ENCODE results near the gene CCDC32.

DNA sequence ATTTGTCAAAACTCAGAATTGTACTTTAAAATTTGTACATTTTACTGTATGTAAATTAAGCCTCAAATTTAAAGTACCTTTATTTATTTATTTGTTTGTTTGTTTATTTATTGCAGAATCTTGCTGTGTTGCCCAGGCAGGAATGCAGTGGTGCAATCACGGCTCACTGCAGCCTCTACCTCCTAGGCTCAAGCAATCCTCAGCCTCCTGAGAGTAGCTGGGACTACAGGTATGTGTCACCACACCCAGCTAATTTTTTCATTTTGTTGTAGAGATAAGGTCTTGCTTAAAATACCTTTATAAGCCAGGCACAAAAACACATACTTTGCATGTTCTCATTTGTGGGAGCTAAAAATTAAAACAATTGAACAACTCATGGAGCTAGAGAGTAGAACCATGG is 56.6 kb downstream of the CCDC32 start:
- TF ChIP-seq, protein P1, sequence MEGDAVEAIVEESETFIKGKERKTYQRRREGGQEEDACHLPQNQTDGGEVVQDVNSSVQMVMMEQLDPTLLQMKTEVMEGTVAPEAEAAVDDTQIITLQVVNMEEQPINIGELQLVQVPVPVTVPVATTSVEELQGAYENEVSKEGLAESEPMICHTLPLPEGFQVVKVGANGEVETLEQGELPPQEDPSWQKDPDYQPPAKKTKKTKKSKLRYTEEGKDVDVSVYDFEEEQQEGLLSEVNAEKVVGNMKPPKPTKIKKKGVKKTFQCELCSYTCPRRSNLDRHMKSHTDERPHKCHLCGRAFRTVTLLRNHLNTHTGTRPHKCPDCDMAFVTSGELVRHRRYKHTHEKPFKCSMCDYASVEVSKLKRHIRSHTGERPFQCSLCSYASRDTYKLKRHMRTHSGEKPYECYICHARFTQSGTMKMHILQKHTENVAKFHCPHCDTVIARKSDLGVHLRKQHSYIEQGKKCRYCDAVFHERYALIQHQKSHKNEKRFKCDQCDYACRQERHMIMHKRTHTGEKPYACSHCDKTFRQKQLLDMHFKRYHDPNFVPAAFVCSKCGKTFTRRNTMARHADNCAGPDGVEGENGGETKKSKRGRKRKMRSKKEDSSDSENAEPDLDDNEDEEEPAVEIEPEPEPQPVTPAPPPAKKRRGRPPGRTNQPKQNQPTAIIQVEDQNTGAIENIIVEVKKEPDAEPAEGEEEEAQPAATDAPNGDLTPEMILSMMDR (IDR thresholded peaks at IDR 0.05), result no peak
- no peak for TF ChIP-seq POLR2A (IDR thresholded peaks at IDR 0.05)
